Endothelial cell of umbilical vein (primary cell): Measurements from ENCODE around the gene COLGALT1.

ENCODE experiments used
- JUN ChIP-seq: IDR thresholded peaks from 2 replicates; pipeline ENCODE4 v1.6.1; 2011; ENCODE audit warnings: borderline replicate concordance, low read depth; ENCODE audit not compliant: insufficient read length, insufficient read depth
- TF ChIP-seq, protein P1 (sequence below), 2 donors: IDR thresholded peaks; 1 replicate in 1 of 2; 2 replicates in 1 of 2; pipeline ENCODE4 v1.5.1; 2011; ENCODE audit warnings: low read length in 2 of 2, mild to moderate bottlenecking in 2 of 2, moderate library complexity in 2 of 2, control low read depth in 1 of 2, inconsistent platforms in 1 of 2, low read depth in 1 of 2; ENCODE audit not compliant: insufficient read depth in 1 of 2; ENCODE audit errors: extremely low read depth in 1 of 2

DNA sequence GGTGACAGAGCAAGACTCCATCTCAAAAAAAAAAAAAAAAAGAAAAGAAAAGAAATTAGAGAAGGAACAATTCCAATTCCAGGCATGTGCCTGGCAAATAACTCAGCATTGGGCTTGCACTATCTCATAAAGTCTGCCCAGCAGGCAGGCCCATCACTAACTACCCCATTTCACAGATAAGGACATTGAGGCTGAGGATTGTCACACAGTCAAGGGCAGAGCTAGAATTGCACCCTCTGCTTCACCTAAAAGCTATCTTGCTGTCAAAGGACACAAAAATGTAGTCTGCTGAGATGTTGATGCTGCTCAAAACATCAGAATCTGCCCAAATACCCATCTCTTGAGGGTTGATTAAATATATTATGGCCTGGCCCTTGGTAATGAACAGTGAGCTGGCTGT, 20.7 kb upstream of the COLGALT1 start:
- TF ChIP-seq, protein P1, sequence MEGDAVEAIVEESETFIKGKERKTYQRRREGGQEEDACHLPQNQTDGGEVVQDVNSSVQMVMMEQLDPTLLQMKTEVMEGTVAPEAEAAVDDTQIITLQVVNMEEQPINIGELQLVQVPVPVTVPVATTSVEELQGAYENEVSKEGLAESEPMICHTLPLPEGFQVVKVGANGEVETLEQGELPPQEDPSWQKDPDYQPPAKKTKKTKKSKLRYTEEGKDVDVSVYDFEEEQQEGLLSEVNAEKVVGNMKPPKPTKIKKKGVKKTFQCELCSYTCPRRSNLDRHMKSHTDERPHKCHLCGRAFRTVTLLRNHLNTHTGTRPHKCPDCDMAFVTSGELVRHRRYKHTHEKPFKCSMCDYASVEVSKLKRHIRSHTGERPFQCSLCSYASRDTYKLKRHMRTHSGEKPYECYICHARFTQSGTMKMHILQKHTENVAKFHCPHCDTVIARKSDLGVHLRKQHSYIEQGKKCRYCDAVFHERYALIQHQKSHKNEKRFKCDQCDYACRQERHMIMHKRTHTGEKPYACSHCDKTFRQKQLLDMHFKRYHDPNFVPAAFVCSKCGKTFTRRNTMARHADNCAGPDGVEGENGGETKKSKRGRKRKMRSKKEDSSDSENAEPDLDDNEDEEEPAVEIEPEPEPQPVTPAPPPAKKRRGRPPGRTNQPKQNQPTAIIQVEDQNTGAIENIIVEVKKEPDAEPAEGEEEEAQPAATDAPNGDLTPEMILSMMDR (IDR thresholded peaks at IDR 0.05; ENCODE audit: extremely low read depth in 1 of 2, insufficient read depth in 1 of 2, low read depth in 1 of 2, low read length in 2 of 2) = no peak
- TF ChIP-seq JUN = no peak
